ENCODE results near the gene KHNYN.

KHNYN gene

DNA sequence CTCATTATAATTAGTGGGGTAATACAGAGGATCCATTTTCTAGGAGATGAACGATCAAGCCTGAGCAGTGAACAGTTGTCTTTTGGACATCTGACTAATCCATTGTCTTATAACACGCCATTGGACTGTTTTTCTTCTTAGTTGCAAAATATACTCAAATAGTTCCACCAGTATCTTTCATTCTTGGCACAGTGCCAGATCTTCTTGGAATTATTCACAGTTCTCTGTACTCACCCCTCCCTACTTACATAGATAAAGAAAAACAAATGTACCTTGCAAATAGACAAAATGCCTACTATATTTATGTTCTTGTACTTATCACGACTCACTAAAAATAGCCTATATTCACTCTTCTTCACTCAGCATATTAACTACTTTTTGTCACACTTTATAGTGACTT lies 4.0 kb upstream of the KHNYN start:
- no peak for DNase-seq

DNA sequence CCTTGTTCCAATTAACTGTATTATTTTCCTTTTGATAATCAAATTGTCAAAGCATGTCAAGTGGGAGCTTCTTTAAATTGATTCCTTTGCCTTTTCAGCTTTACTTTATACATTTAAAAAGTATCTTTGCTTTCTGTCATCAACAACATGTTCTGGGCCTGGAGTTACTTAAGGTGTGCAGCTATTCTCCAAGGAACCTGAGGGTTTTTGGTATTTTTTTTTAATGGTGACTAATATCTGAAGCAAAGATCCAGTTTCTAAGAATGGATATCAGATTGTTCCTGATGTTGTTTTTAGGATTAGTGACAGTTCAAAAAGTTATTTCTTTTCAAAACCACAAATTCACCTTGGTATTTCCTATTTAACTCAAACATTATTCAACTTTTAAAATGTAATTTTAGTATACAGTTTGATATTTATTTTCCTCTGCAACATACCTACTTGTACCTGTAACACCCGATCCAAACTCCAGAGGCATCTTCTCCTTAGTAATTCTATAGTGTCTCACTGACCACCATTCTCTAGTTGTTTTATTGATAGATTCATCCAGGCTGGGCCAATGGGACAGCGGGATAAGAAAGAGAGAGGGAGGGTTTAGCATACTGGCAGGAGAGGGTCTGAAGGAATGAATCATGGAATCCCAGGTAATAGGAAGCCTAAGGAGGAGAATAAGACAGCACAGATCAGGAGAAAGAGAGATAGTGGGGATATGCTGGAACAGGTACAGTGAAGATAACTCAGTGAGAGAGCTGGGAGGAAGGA lies 3.4 kb upstream of the KHNYN start:
- DNase-seq: no peak

DNA sequence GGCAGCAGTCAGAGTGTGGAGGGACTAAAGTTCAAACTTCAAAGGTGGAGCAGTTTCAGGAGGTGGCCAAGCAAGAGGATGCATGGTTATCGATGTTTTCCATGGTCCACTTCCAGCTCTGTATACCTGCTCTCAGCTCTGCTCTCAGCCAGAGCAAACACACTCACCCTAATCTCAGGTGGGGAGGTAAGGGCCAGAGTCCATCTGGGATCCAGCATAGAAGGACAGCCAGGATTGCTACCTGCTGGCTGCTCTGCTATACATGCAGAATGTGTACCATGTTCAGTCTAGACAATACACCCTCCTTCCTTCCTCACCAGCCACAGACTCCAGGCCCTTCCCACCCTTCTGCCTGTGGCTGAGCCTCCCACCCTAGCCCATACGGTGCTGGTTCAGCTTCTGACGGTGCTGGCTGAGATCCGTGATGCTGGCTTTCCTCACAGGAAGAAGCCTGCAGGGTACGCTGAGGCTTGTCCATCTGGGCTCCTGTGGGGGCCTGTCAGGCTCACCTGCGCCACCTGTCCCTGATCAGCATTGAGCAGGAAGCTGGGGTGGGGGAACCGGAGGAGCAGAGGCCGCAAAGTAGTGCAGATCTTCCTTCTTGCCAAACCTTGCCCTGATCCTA lies 2.7 kb upstream of the KHNYN start:
- DNase-seq: no peak

DNA sequence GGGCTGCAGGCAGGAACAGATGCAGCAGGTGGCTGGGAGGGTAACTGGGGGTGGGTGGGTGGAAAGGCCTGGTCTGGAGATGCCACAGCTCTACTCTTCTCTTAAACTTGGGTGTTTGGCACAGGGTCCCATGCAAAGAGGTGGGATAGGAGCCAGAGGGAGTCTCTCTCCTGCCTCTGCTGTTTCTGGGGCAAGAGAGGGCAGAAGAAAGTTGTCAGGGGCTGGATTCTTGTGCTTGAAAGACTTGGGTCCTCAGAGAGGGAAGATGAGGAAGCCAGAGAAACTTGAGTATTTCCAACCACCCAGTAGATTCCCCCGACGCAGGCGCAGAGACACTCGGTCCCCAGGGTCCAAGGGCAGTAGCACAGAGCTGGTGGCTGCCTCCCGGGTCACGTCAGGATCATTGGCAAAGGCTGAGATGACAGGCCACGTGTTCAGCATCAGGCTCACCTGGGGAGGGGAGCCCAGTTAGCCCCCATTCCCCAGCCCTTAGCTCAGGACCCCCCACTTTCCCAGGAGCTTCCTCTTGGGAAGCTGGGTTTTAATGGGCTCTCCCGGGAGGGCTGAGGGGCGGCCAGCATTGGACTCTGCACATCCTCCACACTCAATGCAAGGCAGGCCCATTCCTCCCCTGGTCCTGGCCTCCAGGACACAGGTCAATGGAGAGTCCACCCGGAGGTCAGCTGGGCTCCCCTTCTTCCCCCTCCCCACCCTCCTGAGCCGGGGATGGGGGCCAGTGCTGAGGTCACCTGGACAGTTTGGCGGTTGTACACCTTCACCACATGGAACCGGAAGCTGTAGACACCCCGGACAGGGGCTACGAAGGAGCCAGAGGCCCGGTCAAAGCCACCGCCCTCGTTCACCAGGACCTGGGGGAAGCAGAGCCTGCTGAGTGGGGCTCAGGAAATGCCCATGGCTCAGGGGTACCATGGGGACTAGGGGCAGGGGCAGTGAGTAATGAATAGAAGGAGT lies 1.9 kb upstream of the KHNYN start:
- no peak for DNase-seq

DNA sequence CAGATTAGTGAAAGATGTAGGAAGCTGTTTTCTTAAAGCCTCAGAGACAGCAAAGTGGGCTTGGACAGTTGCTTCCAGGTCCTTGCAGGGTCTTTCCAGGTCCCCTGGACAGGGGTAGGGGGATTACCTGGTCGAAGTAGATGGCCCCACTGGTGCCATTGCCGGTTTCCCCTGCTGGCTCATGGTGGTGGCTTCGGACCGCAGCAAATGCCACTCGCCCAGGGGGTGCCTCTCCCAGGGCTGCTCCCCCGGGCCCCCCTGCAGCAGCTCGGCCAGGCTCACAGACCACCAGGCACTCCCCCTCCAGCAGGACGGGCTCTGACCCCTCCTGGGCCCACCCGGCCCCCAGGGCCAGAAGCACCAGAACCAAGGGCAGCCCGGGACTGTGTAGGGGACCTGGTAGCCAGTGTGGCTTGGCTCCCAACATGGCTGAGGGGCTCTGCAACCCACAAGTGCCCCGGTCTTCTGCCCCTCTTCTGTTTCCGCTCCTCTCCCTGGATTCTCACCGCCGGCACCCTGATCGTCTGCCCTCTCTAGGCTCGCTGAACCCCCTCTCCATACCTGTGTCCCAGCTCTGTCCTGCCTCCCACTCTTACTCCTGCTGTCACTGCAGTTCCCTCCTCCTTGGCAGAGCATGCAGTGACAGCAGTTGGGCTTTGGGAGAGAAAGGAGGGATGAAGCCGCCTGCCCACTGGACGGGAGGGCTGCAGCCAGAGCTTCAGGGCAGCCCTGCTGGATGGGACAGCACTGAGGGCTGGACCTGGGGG lies 943 bp upstream of the KHNYN start:
- no peak for DNase-seq

DNA sequence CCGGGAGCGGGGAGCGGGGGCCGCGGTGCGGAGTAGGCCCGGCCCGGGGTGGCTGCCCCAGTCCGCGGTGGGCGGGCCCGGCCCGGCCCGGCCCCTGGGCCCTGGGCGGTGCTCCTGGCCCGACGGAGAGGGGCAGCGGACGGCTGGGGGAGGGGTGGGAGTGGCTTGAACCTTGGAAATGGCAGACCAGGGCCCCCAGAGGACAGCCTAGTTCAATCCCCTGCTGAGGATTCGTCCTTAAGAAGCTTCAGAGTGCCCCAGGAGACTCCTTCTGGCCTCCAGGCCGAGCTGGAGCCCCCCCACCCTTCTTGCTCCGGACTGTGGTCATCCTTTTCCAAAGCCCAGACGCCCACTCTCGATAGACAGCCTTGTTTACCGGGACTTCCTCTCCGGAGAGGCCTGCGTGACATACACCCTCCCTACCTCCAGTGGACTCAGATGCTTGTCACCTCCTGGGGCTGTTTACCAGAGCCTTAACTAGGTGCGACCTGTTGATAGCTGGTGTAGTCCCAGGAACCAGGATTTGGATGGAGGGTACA lies 458 bp downstream of the KHNYN start:
- peak; percentile 65 for DNase-seq

DNA sequence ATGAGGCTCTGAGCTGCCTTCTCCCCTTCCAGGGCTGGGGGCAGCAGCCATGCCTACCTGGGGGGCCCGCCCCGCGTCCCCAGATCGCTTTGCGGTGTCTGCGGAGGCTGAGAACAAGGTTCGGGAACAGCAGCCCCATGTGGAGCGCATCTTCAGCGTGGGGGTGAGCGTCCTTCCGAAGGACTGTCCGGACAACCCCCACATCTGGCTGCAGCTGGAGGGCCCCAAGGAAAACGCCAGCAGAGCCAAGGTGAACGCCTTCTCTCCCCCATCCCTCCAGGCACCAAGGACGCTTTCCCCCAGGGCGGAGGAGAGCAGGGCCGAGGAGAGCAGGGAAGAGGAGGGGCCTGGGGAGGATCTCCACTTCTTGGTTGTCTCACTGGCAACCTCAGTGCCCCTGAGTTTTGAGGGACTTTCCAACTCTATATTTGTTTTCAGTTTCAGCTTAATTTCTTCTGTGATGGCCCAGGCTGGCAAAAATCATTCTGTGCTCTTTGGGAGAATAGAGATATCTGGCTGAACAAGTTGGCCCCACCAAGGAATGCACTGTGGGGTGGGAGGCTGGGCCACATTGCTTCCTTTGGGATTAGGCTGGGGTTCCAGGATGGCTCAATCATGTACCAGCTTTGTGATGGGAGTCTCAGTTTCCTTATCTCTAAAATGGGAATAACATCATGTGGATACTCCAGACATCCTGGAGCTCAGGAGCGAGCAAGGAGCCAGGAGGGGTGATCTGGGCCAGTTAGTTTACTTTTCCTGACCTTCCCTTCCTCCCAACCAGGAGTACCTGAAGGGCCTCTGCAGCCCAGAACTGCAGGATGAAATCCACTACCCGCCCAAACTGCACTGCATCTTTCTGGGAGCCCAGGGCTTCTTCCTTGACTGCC lies 1.2 kb downstream of the KHNYN start:
- no peak for DNase-seq

DNA sequence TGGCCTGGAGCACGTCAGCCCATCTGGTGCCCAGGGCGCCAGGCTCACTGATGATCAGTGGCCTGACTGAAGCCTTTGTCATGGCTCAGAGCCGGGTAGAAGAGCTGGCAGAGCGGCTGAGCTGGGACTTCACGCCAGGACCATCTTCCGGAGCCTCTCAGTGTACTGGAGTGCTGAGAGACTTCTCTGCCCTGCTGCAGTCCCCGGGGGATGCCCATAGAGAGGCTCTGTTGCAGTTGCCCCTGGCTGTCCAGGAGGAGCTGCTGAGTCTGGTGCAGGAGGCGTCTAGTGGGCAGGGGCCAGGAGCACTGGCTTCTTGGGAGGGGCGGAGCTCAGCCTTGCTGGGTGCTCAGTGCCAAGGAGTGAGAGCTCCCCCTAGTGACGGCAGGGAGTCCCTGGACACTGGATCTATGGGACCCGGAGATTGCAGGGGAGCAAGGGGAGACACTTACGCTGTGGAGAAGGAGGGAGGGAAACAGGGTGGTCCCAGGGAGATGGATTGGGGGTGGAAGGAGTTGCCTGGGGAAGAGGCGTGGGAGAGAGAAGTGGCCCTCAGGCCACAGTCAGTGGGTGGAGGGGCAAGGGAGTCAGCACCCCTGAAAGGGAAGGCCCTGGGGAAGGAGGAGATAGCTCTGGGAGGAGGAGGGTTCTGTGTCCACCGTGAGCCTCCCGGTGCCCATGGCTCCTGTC lies 2.0 kb downstream of the KHNYN start:
- peak; percentile 73 for DNase-seq

DNA sequence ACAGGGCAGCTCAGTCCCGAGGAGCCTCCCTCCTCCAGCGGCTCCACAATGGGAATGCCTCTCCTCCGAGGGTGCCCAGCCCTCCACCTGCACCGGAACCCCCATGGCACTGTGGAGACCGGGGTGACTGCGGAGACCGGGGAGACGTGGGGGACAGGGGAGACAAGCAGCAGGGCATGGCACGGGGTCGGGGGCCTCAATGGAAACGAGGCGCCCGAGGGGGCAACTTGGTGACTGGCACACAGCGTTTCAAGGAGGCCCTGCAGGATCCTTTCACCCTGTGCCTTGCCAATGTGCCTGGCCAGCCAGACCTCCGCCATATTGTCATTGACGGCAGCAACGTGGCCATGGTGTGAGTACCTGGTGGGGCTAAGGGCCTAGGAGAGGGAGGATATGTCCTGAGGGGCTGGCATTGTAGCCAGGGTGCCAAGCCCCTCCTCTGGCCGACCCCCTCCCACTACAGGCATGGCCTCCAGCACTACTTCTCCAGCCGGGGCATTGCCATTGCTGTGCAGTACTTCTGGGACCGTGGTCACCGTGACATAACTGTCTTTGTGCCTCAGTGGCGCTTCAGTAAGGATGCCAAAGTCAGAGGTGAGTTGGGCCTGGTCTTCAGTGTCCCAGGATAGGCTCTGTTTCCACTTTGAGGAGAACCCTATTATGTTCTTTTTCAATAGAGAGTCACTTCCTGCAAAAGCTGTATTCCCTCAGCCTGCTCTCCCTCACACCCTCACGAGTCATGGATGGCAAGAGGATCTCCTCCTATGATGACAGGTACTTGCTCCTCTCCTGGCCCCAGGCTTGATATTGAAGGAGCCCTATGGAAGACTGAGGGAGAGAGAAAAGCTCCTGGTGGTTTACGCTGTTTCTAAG lies 2.7 kb downstream of the KHNYN start:
- no peak for DNase-seq

DNA sequence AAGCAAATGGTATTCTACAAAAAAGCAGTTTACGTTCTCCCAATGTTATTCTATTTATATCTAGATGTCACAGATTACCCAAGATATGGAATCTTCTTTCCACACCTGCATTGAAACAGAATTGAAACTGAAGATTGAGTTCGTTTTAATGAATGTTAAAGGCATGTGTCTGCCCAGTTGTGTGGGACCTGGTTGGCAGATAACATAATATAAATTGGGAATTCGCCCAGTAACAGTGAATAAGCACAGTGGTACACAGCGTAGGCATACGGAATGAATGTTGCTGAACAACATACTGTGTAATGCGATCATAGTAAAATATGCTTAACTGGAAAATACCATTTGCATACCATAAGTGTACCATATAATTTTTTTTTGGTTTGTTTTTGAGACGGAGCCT lies 4.3 kb downstream of the KHNYN start:
- DNase-seq: no peak

DNA sequence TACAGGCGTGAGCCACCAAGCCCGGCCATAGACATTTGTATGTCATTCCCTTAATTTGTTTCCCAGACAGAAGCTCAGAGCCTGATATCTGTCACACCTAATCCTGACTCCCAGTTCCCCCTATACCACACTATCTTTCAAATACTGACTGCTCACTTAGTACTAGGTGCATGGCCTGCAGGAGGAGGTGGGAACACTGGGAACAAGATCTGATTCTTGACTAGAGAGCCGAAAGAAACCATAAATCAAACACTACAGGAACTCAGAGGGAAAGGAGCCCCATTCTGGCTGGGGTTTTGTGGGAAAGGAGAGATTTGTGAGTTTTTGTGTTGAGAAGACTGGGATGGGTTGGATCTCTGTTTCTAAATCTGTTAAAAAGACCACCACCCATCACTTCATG lies 4.9 kb downstream of the KHNYN start:
- DNase-seq: no peak

DNA sequence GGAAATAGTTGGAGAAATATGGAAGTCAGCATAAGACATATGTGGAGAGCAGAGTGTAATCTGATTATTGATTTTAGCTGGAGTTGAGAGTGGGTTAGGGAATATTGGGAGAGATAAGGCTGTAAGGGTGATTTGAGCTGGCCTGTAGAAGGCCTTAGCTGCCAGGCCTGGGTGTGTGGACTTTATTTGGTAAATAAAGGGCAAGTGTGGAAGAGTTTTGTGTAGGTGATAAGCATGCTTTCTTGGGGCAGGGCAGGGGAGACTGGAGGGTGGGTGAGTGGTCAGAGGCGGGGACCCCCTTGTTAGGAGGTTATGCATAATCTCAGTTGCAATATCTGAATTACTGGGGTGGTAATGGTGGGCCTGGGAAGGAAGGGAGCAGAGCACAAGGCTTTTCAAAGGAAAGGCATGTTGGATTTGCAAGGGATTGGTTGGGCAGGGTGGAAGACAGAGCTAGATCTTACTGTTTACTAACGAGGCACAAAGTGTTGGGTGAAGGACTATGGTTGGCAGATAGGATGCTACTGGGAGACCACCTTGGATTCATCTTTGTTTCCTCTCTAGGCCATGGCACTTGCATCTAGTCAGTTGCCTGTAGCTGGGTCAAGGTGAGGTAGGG lies 5.5 kb downstream of the KHNYN start:
- no peak for DNase-seq

DNA sequence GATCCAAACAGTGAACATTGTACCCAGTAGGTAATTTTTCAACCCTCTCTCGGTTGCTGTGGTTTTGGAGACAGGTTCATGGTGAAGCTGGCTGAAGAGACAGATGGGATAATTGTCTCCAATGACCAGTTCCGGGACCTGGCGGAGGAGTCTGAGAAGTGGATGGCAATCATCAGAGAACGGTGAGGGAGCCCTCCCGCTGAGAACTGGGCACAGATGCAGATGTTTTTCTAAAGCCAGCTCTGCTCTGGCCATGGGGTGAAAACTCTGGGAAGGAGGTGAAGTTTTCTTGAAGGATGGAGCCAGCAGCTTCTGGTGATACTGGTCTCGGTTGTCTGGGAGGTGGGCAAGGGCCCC lies 6.2 kb downstream of the KHNYN start:
- DNase-seq: no peak

DNA sequence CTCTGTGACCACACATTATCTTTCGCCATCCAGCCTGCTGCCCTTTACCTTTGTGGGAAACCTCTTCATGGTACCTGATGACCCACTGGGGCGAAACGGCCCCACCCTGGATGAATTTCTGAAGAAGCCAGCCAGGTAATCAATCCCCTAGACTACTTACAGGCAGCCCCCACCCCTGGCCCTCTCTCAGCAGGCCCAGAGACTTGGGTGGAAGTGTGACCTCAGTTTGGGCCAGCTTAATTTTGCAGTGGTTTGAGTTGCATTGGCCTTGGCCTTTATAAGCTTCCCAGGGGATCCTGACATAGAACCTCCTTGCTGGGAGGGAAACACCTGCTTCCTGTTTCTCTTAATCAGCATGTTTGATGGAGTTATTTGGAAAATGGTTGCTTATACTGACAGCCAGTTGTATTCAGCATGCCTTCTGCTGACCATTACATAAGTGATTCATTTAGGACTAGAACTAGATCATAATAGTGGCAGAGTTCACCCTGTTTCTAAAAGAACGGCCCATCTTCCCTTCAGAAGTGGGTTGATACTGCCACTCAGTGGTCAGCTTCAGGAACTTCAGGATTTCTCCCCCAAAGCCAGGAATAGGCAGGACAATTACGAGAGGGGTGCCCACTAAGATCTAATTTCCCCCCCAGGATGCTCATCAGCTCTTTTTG lies 6.7 kb downstream of the KHNYN start:
- DNase-seq: peak; percentile 71

DNA sequence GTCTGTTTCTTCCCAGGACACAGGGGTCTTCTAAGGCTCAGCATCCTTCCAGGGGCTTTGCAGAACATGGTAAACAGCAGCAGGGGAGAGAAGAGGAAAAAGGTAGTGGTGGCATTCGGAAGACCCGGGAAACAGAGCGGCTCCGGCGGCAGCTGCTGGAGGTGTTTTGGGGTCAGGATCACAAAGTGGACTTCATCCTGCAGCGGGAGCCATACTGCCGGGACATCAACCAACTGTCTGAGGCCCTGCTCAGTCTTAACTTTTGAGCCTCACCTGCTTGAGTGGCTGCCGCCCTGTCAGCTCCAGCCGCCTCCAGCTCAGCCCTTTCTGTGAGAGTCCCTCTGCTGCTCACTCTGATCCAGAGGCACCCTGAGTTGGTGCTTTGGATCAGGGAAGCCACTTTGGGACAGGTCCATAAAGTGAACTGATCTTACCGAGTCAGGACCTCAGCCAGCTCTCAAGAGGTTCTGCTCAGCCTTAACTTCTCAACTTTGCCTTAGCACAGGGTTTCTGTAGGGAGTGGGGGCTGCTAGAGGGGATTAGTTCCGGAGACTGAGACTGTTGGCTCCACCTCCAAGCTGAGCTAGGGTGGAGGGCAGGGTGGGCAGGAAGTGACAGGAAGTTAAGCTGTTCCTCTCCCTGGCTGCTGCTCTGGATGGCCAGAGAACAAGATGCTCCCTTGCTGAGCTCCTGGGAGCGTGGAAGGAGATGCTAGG lies 7.4 kb downstream of the KHNYN start:
- DNase-seq: no peak

DNA sequence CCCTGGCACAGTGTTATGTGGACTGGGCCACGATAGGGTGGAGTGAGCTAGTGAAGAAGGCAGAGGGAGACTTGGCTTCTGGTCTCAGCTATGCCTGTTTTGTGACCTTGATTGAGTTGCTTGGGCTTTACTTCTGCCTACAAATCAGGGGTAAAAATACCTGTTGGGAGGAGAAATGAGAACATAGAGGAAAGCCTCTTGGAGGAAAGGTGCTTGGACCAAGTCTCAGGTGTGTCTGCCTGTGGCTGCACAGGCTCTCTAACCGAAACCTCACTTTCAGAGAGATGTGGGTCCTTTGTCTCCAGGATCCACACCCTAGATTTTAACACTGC lies 7.9 kb downstream of the KHNYN start:
- no peak for DNase-seq

DNA sequence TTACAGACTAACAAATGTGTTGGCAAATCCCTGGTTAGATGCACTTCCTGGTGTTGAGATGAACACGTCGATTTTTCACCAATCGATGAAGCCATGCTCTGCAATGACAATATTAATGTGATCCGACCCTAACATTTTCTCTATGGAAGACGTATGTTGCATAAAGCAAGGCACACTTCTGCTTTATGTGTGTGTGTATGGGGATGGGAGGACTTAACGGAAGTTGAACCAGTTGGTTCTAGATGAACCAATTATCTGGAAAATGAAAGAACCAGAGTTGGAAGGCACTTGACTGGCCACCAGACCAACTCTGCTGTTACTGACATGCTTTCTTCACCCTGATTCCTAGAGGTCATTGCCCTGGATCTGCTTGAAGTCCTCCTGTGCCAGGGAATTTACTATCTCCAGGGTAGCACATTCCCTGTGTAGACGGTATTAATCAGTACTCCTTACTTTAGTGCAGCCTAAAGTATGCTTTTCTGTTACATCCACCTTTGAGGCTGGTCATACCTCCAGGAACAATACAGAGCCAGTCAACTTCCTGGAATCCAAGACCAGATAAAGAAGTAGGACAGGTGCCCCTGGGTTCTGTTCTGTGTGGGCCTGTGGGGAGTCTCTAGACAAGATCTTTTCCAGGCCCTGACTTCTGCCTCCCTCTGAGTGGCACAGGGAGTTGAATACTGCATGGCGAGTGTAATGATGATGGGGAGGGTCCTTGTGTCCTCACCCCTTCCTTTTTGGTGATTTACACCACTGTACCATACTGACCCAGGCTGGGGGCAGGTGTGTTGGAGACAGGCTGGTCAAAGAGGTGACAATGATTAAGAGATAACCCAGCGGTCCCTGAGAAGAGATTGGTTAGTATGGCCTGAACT lies 8.7 kb downstream of the KHNYN start:
- DNase-seq: no peak

Measured in midbrain (tissue), 1 donor.